HepG2 (cell line): Measurements from ENCODE around the gene RPGRIP1. TPM values are rescaled to one million over a fixed set of nuclear protein-coding genes. Genes with fewer than 3 reads are reported as not detected.

Experiments used
- ARID2 ChIP-seq: sonication (generic); formaldehyde crosslinking; IDR thresholded peaks from 2 replicates; pipeline ENCODE4 v1.8.1; 2022; ENCODE audit warnings: mild to moderate bottlenecking, missing genetic modification reagents, borderline replicate concordance
- EZH2 ChIP-seq: conservative IDR thresholded peaks from 2 replicates; pipeline ENCODE4 v1.6.1; 2012; ENCODE audit warnings: mild to moderate bottlenecking, low read depth, low read length, moderate library complexity
- KLF12 ChIP-seq: sonication (generic); formaldehyde crosslinking; IDR thresholded peaks from 2 replicates; pipeline ENCODE4 v1.4.0; 2020; ENCODE audit warnings: missing genetic modification reagents, borderline replicate concordance
- MIER2 ChIP-seq: IDR thresholded peaks from 2 replicates; pipeline ENCODE4 v1.6.1; 2016; ENCODE audit warnings: missing biosample characterization, missing genetic modification reagents
- NAIF1 ChIP-seq: sonication (generic); formaldehyde crosslinking; IDR thresholded peaks from 2 replicates; pipeline ENCODE4 v1.5.0; 2020; ENCODE audit warnings: mild to moderate bottlenecking, missing genetic modification reagents, borderline replicate concordance
- NR2C2 ChIP-seq: sonication (generic); formaldehyde crosslinking; IDR thresholded peaks from 2 replicates; pipeline ENCODE4 v1.4.0; 2020; ENCODE audit warnings: missing genetic modification reagents, mild to moderate bottlenecking, moderate library complexity, borderline replicate concordance
- POLR2AphosphoS5 ChIP-seq: IDR thresholded peaks from 2 replicates; pipeline ENCODE4 v1.6.1; 2012; ENCODE audit warnings: low read depth, low read length
- POLR2G ChIP-seq: fragments of 200-400 bp; formaldehyde crosslinking; IDR thresholded peaks from 2 replicates; pipeline ENCODE4 v1.6.1; 2018; ENCODE audit warnings: mild to moderate bottlenecking, low read depth, low read length, moderate library complexity
- SAFB2 ChIP-seq: sonication (generic); formaldehyde crosslinking; IDR thresholded peaks from 2 replicates; pipeline ENCODE4 v1.5.1; 2020; ENCODE audit warnings: missing genetic modification reagents, low read depth, mild to moderate bottlenecking, borderline replicate concordance
- SALL2 ChIP-seq: sonication (generic); formaldehyde crosslinking; IDR thresholded peaks from 2 replicates; pipeline ENCODE4 v1.8.1; 2023; ENCODE audit warnings: mild to moderate bottlenecking, missing genetic modification reagents, inconsistent platforms
- SAP130 ChIP-seq: IDR thresholded peaks from 2 replicates; pipeline ENCODE4 v1.6.1; 2016; ENCODE audit warnings: low read depth
- TCF7 ChIP-seq: sonication (generic); IDR thresholded peaks from 2 replicates; pipeline ENCODE4 v1.6.1; 2016; ENCODE audit warnings: antibody characterized with exemption, low read depth
- TGIF2 ChIP-seq: IDR thresholded peaks from 2 replicates; pipeline ENCODE4 v1.6.1; 2016; ENCODE audit warnings: control low read depth, missing compliant biosample characterization
- ZNF629 ChIP-seq: sonication (generic); formaldehyde crosslinking; conservative IDR thresholded peaks from 2 replicates; pipeline ENCODE4 v1.5.0; 2020; ENCODE audit warnings: missing genetic modification reagents
- polyA plus RNA-seq, 8 experiments: library from polyadenylated mRNA; depleted of rRNA in 3 of 8; stranded (reverse) in 7 of 8; unstranded in 1 of 8; fragments of >200 nt; fragmentation: Illumina TruSeq in 4 of 8; extraction: Trizol in 4 of 8; gene quantifications; 2 replicates each; pipeline versions ENCODE4 v1.2.1 to v1.2.3, GENCODE V29; 2011 to 2016; ENCODE audit warnings: low read depth in 4 of 8, missing spikeins in 1 of 8, mixed read lengths in 1 of 8; ENCODE audit not compliant: insufficient read depth in 1 of 8
- total RNA-seq, 5 experiments: library from RNA; depleted of rRNA; stranded (reverse); fragments of >200 nt; fragmentation: Illumina TruSeq; extraction: Trizol; gene quantifications; 2 replicates each; pipeline ENCODE4 v1.2.3, GENCODE V29; 2016; ENCODE audit warnings: low read depth in 1 of 5
- TF ChIP-seq, protein P1 (sequence below): sonication (generic); formaldehyde crosslinking; IDR thresholded peaks from 2 replicates; pipeline ENCODE4 v1.4.0; 2020; ENCODE audit warnings: mild to moderate bottlenecking, low read depth, missing genetic modification reagents
- TF ChIP-seq, protein P2 (sequence below): sonication (generic); formaldehyde crosslinking; conservative IDR thresholded peaks from 2 replicates; pipeline ENCODE4 v1.8.1; 2023; ENCODE audit warnings: missing genetic modification reagents
- TF ChIP-seq, protein P3 (sequence below): sonication (generic); formaldehyde crosslinking; IDR thresholded peaks from 2 replicates; pipeline ENCODE4 v1.5.0; 2020; ENCODE audit warnings: mild to moderate bottlenecking, missing genetic modification reagents
- TF ChIP-seq, protein P4 (sequence below): sonication (generic); formaldehyde crosslinking; IDR thresholded peaks from 2 replicates; pipeline ENCODE4 v1.4.0; 2020; ENCODE audit warnings: missing genetic modification reagents

RPGRIP1 gene
- total and polyA plus RNA-seq, 2 of the 13 experiments (the other 11 are each of a cell fraction or from before 2014, with no cell fraction given), result 0.13 to 1.1 TPM

DNA sequence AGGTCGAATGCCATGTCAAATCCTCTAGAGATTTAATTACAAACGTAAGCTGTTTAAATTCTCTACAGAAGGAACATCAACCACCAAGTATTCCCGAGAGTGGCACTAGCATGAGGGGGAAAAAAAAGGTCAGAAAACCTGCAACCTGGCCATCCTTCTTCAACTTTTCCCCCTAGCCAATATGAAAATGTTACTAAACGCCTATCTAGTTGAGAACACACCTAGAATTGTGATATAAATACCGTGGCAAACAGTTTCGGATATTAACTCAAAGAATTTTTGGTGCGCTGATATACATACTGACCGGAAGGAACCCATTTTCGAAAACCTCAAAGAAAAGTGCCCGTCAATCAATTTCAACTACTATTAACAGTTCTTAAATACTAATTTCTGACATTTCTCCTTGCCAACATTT is 12.4 kb upstream of the RPGRIP1 start (continued):
- TF ChIP-seq SAFB2 (CRISPR knock-in tag), result no peak
- 0 out of 2 replicates have a peak, but pooled peaks have one; percentile 18 for TF ChIP-seq NAIF1 (CRISPR knock-in tag)
- peak; percentile 43; the same call in 1 of the 2 replicates for TF ChIP-seq TGIF2
- TF ChIP-seq POLR2G, result peak; percentile 59
- TF ChIP-seq NR2C2, result peak; percentile 28; the same call in 1 of the 2 replicates
- TF ChIP-seq POLR2AphosphoS5, result no peak
- peak; percentile 47; the same call in 1 of the 2 replicates for TF ChIP-seq SAP130 (CRISPR knock-in tag)
- TF ChIP-seq, protein P1, sequence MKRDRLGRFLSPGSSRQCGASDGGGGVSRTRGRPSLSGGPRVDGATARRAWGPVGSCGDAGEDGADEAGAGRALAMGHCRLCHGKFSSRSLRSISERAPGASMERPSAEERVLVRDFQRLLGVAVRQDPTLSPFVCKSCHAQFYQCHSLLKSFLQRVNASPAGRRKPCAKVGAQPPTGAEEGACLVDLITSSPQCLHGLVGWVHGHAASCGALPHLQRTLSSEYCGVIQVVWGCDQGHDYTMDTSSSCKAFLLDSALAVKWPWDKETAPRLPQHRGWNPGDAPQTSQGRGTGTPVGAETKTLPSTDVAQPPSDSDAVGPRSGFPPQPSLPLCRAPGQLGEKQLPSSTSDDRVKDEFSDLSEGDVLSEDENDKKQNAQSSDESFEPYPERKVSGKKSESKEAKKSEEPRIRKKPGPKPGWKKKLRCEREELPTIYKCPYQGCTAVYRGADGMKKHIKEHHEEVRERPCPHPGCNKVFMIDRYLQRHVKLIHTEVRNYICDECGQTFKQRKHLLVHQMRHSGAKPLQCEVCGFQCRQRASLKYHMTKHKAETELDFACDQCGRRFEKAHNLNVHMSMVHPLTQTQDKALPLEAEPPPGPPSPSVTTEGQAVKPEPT (CRISPR knock-in tag), result no peak
- TF ChIP-seq SALL2, result no peak
- TF ChIP-seq ZNF629 (CRISPR knock-in tag), result peak; percentile 4; the same call in 1 of the 2 replicates
- TF ChIP-seq, protein P2, sequence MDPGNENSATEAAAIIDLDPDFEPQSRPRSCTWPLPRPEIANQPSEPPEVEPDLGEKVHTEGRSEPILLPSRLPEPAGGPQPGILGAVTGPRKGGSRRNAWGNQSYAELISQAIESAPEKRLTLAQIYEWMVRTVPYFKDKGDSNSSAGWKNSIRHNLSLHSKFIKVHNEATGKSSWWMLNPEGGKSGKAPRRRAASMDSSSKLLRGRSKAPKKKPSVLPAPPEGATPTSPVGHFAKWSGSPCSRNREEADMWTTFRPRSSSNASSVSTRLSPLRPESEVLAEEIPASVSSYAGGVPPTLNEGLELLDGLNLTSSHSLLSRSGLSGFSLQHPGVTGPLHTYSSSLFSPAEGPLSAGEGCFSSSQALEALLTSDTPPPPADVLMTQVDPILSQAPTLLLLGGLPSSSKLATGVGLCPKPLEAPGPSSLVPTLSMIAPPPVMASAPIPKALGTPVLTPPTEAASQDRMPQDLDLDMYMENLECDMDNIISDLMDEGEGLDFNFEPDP, result no peak
- TF ChIP-seq ARID2, result no peak
- no peak; the same call in 1 of the 2 replicates for TF ChIP-seq TCF7
- TF ChIP-seq KLF12 (CRISPR knock-in tag), result no peak
- TF ChIP-seq EZH2, result no peak
- TF ChIP-seq MIER2 (CRISPR knock-in tag), result no peak
- TF ChIP-seq, protein P3, sequence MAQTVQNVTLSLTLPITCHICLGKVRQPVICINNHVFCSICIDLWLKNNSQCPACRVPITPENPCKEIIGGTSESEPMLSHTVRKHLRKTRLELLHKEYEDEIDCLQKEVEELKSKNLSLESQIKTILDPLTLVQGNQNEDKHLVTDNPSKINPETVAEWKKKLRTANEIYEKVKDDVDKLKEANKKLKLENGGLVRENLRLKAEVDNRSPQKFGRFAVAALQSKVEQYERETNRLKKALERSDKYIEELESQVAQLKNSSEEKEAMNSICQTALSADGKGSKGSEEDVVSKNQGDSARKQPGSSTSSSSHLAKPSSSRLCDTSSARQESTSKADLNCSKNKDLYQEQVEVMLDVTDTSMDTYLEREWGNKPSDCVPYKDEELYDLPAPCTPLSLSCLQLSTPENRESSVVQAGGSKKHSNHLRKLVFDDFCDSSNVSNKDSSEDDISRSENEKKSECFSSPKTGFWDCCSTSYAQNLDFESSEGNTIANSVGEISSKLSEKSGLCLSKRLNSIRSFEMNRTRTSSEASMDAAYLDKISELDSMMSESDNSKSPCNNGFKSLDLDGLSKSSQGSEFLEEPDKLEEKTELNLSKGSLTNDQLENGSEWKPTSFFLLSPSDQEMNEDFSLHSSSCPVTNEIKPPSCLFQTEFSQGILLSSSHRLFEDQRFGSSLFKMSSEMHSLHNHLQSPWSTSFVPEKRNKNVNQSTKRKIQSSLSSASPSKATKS (CRISPR knock-in tag), result 0 out of 2 replicates have a peak, but pooled peaks have one; percentile 59
- TF ChIP-seq, protein P4, sequence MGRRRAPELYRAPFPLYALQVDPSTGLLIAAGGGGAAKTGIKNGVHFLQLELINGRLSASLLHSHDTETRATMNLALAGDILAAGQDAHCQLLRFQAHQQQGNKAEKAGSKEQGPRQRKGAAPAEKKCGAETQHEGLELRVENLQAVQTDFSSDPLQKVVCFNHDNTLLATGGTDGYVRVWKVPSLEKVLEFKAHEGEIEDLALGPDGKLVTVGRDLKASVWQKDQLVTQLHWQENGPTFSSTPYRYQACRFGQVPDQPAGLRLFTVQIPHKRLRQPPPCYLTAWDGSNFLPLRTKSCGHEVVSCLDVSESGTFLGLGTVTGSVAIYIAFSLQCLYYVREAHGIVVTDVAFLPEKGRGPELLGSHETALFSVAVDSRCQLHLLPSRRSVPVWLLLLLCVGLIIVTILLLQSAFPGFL (CRISPR knock-in tag), result no peak
